Measurements from ENCODE around the gene ARF3.

GRCh38 chr12:48894271-48894670 is 63.0 kb downstream of the ARF3 start:
- no peak for TF ChIP-seq CTCF (conservative IDR thresholded peaks at IDR 0.05; ENCODE audit: low read length)
- no peak for TF ChIP-seq EZH2phosphoT487 (IDR thresholded peaks at IDR 0.05; ENCODE audit: borderline replicate concordance)
